HUES48 (cell line): ENCODE data around the gene PTPRN2.
"Not testable (repeated sequence)": the region's sequence is repeated elsewhere in the genome, so short reads cannot be mapped to it uniquely, and the experiment has no call there.

Experiments used
- H3K27ac ChIP-seq: one replicate; pipeline ENCODE4 v1.7.0; 2013; ENCODE audit warnings: low read depth, low read length, inconsistent platforms
- H3K27me3 ChIP-seq: 2 replicates; pipeline ENCODE4 v1.6.1; 2013; ENCODE audit warnings: mild to moderate bottlenecking, low read length; ENCODE audit not compliant: control insufficient read depth, insufficient read depth
- H3K36me3 ChIP-seq: 2 replicates; pipeline ENCODE4 v1.6.1; 2013; ENCODE audit warnings: low read length; ENCODE audit not compliant: control insufficient read depth, insufficient read depth
- H3K4me1 ChIP-seq: 2 replicates; pipeline ENCODE4 v1.6.1; 2013; ENCODE audit warnings: mild to moderate bottlenecking, low read length; ENCODE audit not compliant: control insufficient read depth, insufficient read depth
- H3K4me3 ChIP-seq: 2 replicates; pipeline ENCODE4 v1.5.1; 2013; ENCODE audit warnings: mild to moderate bottlenecking, low read depth, low read length
- H3K9ac ChIP-seq: 2 replicates; pipeline ENCODE4 v1.6.1; 2013; ENCODE audit warnings: mild to moderate bottlenecking, low read depth, low read length, moderate library complexity
- H3K9me3 ChIP-seq: 2 replicates; pipeline ENCODE4 v1.6.1; 2013; ENCODE audit warnings: low read length; ENCODE audit not compliant: control insufficient read depth, insufficient read depth

Gene PTPRN2

DNA sequence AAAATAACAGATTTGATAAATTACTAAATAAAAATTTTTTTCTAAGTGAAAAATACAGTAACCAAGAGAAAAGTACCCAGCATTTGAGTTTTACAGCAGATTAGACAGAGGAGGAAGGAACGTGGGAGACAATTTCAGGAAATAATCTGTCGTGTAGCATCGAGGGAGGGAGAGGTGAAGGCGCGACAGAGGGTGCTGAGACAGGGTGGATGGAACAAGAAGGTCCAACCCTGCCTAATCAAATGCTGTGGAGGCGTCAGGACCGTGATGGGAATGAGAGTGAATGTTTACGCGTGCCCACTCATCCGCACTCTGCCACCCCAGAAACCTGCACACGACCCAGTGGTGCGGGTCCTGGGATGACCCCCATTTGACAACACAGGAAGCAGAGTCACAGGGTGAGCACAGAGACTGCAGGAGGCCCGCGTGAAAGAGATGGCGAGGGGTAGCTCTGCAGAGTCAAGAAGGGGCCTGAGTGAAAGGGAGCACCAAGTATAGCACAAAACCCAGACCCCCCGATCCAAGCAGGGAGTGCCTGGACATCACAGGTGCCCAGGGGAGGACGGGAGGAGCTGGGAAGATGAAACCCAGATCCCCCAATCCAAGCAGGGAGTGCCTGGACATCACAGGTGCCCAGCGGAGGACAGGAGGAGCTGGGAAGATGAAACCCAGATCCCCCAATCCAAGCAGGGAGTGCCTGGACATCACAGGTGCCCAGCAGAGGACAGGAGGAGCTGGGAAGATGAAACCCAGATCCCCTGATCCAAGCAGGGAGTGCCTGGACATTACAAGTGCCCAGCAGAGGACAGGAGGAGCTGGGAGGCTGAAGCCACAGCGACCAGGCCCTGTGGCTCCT, 691.9 kb downstream of the PTPRN2 start:
- Histone ChIP-seq H3K4me3 (no peak overlapping the region), H3K27ac (no peak overlapping the region), H3K36me3 (no peaks in the 10 kb centered on the region), H3K4me1 (peaks cover 10% of the 10 kb centered on the region; the same call in 1 of the 2 replicates), H3K9ac (no peak overlapping the region), H3K9me3 (no peaks in the 10 kb centered on the region), H3K27me3 (no peaks in the 10 kb centered on the region)

DNA sequence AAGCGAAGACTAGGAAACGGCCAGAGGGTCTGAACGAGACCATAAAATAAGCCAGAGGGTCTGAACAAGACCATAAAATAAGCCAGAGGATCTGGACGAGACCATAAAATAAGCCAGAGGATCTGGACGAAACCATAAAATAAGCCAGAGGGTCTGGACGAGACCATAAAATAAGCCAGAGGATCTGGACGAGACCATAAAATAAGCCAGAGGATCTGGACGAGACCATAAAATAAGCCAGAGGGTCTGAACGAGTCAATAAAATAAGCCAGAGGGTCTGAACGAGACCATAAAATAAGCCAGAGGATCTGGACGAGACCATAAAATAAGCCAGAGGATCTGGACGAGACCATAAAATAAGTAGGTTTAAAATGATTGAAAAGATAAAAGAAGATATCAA, 692.5 kb downstream of the PTPRN2 start:
- not testable (repeated sequence) for H3K4me3 ChIP-seq, H3K9ac ChIP-seq, H3K27ac ChIP-seq, H3K36me3 ChIP-seq, H3K4me1 ChIP-seq, H3K27me3 ChIP-seq, H3K9me3 ChIP-seq

DNA sequence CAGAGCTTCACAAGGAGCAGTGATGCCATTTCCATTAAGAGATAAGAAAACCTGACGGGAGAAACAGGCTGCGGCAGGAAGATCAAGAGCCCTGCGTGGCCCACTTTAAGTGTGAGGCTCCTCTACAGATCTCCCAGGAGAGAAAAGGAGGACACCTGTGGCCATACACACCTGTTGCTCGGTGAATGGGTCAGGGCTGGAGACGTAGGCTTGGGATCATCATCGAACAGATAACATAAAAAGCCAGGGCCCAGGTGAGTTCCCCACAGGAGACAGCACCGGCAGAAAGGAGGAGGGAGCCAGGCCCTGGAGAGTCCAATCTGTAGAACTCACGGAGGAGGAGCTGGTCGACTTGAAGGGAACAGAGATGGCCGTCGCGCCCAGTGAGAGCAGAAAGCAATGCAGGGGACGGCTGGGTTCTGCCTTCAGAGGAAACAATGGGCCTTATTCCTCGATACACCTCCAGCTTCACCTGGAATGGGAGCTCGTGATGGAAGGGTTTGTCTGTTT, 694.0 kb downstream of the PTPRN2 start:
- Histone ChIP-seq H3K27ac (no peak overlapping the region), H3K4me3 (no peak overlapping the region), H3K36me3 (no peaks in the 10 kb centered on the region), H3K9ac (no peak overlapping the region), H3K27me3 (no peaks in the 10 kb centered on the region), H3K4me1 (no peaks in the 10 kb centered on the region), H3K9me3 (no peaks in the 10 kb centered on the region)

DNA sequence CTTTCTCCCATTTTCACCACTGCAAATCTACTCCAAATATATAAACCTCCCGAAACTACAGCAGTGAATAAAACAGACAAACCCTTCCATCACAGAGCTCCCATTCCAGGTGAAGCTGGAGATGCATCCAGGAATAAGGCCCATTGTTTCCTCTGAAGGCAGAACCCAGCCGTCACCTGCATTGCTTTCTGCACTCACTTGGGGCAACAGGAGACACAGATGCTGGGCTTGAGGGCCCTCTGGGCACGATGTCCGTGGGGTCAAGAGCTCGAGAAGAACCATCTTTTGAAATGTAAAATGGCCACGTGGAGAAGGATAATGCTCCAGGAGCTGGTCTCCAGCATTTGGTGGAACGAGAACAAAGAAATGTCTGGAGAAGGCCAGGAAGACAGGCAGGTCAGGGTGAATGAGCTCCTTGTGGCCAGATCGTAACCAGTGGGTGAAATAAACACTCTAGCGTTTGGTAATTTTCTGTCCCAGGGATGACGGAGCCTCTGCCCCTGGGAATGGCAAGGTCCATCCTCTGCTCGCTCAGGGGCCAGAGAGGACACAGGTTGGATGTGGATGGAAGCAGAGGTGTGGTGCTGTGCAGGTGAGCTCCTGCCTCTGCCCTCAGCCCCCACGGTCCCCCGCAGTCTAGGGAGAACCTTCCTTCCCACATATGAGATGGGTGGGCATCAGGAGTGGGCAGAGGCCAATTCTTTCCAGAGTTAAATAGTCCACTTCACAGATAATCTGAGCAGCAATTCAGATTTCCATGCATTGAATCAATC, 694.7 kb downstream of the PTPRN2 start:
- Histone ChIP-seq H3K27ac (no peak overlapping the region), H3K4me1 (no peaks in the 10 kb centered on the region), H3K9ac (no peak overlapping the region), H3K9me3 (no peaks in the 10 kb centered on the region), H3K36me3 (no peaks in the 10 kb centered on the region), H3K27me3 (no peaks in the 10 kb centered on the region), H3K4me3 (no peak overlapping the region)

DNA sequence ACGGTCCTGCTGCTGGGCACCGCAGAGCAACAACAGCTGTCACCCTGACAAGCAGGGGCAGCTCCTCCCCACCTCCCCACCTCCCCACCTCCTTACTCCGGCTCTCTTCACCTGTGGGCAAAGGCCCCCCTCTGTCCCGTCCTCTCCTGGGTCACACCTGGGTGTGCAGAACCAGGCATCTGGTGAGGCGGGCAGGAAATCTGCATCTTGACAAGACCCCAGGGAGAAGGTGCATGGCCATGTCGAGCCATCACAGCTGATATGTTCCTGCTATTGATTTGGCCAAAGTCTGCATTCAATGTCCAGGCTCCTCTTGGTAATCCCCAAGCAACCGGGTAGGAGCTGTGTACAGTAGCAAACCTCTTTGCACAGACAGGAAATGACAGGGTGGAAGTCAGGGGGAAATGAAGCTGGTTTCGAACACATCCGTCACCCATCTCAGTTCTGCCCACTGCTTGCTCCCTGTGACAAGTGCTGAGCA, 696.7 kb downstream of the PTPRN2 start:
- H3K4me1 ChIP-seq = no peaks in the 10 kb centered on the region
- H3K36me3 ChIP-seq = no peaks in the 10 kb centered on the region
- H3K27ac ChIP-seq = no peak overlapping the region
- H3K9ac ChIP-seq = no peak overlapping the region
- H3K27me3 ChIP-seq = no peaks in the 10 kb centered on the region
- no peak overlapping the region for H3K4me3 ChIP-seq
- H3K9me3 ChIP-seq = no peaks in the 10 kb centered on the region

DNA sequence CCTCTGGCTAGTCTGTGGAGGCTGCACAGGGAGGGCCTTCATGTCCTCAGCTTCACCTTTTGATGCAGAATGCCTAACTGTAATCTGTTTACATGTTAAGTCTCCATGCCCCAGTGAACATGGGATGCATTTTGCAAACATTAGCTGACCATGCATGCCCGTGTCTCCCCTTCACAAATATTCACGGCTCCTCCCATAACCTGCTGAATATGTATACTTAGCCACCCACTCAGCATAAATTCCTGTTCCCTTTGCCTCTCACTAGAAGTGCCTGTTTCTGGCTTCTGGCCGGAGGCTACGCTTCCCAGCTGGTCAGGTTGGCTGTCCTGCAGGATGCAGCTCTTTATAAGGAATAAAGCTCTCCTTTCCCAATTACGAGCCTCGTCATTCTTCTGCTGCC, 698.1 kb downstream of the PTPRN2 start:
- Histone ChIP-seq H3K27ac (no peak overlapping the region), H3K4me3 (no peak overlapping the region), H3K4me1 (no peaks in the 10 kb centered on the region), H3K9ac (no peak overlapping the region), H3K27me3 (no peaks in the 10 kb centered on the region), H3K36me3 (no peaks in the 10 kb centered on the region), H3K9me3 (peaks cover 3% of the 10 kb centered on the region)

DNA sequence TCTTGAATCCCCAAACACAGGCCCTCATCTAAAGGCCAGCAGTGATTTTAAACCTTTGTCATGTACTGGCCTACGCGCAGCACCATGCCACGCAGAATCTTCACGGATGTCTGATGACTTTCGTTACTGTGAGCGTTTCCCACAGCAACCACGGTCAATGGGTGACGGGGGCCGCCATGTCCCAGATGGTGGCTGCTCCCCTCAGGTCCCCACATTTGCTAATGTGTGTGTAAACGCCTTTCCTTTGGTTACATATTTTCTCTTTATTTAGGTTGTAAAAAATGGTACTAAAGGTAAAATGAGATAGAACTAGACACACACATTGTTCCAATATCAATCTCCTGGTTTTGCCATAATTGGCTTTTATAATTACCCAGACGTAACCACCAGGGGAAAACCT, 699.0 kb downstream of the PTPRN2 start:
- Histone ChIP-seq H3K27ac (no peak overlapping the region), H3K9ac (no peak overlapping the region), H3K4me3 (no peak overlapping the region), H3K36me3 (no peaks in the 10 kb centered on the region), H3K27me3 (no peaks in the 10 kb centered on the region), H3K4me1 (no peaks in the 10 kb centered on the region), H3K9me3 (peaks cover 11% of the 10 kb centered on the region)

DNA sequence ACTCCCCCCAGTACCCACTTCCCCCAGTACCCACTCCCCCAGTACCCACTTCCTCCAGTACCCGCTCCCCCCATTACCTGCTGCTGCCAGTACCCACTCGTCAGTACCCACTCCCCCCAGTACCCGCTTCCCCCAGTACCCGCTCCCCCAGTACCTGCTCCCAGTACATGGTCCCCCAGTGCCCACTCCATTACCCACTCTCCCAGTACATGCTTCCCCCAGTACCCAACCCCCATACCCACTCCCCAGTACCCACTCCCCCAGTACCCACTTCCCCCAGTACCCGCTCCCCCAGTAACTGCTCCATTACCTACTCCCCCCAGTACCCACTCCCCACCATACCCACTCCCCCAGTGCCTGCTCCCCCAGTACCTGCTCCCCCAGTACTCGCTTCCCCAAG, 700.2 kb downstream of the PTPRN2 start:
- Histone ChIP-seq H3K27me3 (no peaks in the 10 kb centered on the region), H3K9me3 (peaks cover 23% of the 10 kb centered on the region)

DNA sequence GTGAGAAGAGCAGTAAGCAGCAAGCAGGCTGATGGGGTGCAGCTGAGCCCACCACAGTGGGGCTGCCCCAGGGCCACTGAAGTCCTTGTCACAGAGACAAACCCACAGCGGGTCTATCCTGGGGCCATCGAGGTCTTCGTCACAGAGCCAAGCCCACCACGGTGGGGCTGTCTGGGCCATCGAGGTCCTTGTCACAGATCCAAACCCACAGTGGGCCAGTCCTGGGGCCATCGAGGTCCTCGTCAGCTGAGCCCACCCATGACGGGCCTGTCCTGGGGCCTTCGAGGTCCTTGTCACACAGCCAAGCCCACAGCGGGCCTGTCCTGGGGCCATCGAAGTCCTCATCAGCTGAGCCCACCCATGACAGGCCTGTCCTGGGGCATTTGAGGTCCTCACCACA, 700.9 kb downstream of the PTPRN2 start:
- Histone ChIP-seq H3K4me1 (no peaks in the 10 kb centered on the region), H3K27me3 (no peaks in the 10 kb centered on the region), H3K27ac (no peak overlapping the region), H3K9me3 (peaks cover 29% of the 10 kb centered on the region), H3K9ac (no peak overlapping the region), H3K36me3 (no peaks in the 10 kb centered on the region), H3K4me3 (no peak overlapping the region)

More for the DNA sequence above, 700.2 kb downstream of the PTPRN2 start:
- H3K27ac ChIP-seq = no peak overlapping the region
- no peaks in the 10 kb centered on the region for H3K4me1 ChIP-seq
- no peaks in the 10 kb centered on the region for H3K36me3 ChIP-seq
- H3K4me3 ChIP-seq = no peak overlapping the region
- H3K9ac ChIP-seq = no peak overlapping the region

DNA sequence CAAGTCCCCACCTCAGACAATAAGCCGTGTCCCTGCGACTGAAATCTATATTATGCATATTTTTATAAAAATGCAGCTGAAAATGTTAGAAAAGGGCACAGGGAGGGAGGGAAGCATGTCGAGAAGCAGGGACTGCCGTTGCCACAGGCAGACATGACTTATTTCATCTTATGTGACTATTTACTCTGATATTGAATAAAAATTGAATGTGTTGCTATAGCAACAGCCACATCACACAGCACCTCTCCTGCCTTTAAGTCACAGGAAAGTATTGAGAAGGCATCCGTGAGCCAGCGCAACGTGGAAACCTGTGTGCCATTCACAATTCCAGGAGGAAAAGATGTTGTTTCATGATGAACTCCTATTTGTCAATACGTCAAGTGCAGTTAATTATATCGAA, 701.4 kb downstream of the PTPRN2 start:
- no peak overlapping the region for H3K4me3 ChIP-seq
- no peaks in the 10 kb centered on the region for H3K4me1 ChIP-seq
- H3K27me3 ChIP-seq = no peaks in the 10 kb centered on the region
- H3K27ac ChIP-seq = no peak overlapping the region
- no peak overlapping the region for H3K9ac ChIP-seq
- peaks cover 29% of the 10 kb centered on the region for H3K9me3 ChIP-seq
- H3K36me3 ChIP-seq = no peaks in the 10 kb centered on the region

DNA sequence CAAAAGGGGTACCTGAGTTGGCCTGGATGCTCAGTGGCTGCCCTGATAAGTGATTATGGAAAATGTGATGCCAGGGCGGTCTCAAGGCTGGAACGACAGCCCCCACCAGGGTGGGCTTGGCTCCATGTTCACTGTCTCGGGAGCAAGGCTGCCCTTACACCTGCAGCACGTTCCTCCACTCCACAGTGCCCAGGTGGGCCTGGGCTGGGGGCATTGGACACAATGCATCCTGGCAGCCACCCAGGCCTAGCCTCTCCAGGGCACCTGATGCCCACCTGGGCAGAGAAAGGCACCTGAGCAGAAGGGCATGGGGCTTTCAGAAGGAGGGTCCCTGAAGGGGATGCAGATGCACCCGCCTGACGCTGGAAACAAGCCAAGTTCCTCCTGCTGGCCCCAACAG, 702.5 kb downstream of the PTPRN2 start:
- Histone ChIP-seq H3K4me1 (no peaks in the 10 kb centered on the region), H3K27me3 (no peaks in the 10 kb centered on the region), H3K9ac (no peak overlapping the region), H3K27ac (no peak overlapping the region), H3K4me3 (no peak overlapping the region), H3K9me3 (peaks cover 40% of the 10 kb centered on the region), H3K36me3 (no peaks in the 10 kb centered on the region)
